Neural crest cell (in vitro differentiated cells): ENCODE results near the gene SRC. TPM values are rescaled to one million over a fixed set of nuclear protein-coding genes. Genes with fewer than 3 reads are reported as not detected.

Experiments used
- DNase-seq: peaks from one replicate; pipeline ENCODE4 v3.0.0; 2021; ENCODE audit warnings: low read depth, mixed read lengths, low spot score
- H3K27ac Mint-ChIP-seq: one replicate; pipeline ENCODE4 v1.8.0; 2021; ENCODE audit warnings: mild to moderate bottlenecking, mixed read lengths; ENCODE audit not compliant: unreplicated experiment
- H3K27me3 Mint-ChIP-seq: 2 replicates; pipeline ENCODE4 v1.8.0; 2021; ENCODE audit warnings: low read depth, mild to moderate bottlenecking, mixed read lengths
- H3K36me3 Mint-ChIP-seq: 2 replicates; pipeline ENCODE4 v1.8.0; 2021; ENCODE audit warnings: low read depth, mild to moderate bottlenecking, mixed read lengths
- H3K4me1 Mint-ChIP-seq: 2 replicates; pipeline ENCODE4 v1.8.0; 2021; ENCODE audit warnings: mixed read lengths
- H3K4me3 Mint-ChIP-seq: one replicate; pipeline ENCODE4 v1.8.0; 2021; ENCODE audit warnings: mild to moderate bottlenecking, mixed read lengths
- H3K9me3 Mint-ChIP-seq: 2 replicates; pipeline ENCODE4 v1.8.0; 2021; ENCODE audit warnings: mixed read lengths
- CTCF ChIP-seq: fragments of 200-600 bp; sonication (generic); conservative IDR thresholded peaks from 2 replicates; pipeline ENCODE4 v1.5.0; 2021; ENCODE audit warnings: antibody characterized with exemption, mild to moderate bottlenecking
- total RNA-seq: library from RNA; stranded (reverse); gene quantifications from 2 replicates; pipeline ENCODE4 v1.2.1, GENCODE V29; 2021

SRC gene
- total RNA-seq, 1 donor from 2014 or later: 58.6 TPM

GRCh38 chr20:37347347-37347823 is 1.4 kb downstream of the SRC start:
- peaks cover 66% of the 10 kb centered on the region for H3K4me1 Mint-ChIP-seq
- no peak for TF ChIP-seq CTCF
- no peaks in the 10 kb centered on the region for H3K9me3 Mint-ChIP-seq
- no peak for DNase-seq
- no peak overlapping the region for H3K27ac Mint-ChIP-seq
- H3K27me3 Mint-ChIP-seq: no peaks in the 10 kb centered on the region
- H3K36me3 Mint-ChIP-seq: no peaks in the 10 kb centered on the region
- H3K4me3 Mint-ChIP-seq: peak overlapping the region; percentile 84

DNA sequence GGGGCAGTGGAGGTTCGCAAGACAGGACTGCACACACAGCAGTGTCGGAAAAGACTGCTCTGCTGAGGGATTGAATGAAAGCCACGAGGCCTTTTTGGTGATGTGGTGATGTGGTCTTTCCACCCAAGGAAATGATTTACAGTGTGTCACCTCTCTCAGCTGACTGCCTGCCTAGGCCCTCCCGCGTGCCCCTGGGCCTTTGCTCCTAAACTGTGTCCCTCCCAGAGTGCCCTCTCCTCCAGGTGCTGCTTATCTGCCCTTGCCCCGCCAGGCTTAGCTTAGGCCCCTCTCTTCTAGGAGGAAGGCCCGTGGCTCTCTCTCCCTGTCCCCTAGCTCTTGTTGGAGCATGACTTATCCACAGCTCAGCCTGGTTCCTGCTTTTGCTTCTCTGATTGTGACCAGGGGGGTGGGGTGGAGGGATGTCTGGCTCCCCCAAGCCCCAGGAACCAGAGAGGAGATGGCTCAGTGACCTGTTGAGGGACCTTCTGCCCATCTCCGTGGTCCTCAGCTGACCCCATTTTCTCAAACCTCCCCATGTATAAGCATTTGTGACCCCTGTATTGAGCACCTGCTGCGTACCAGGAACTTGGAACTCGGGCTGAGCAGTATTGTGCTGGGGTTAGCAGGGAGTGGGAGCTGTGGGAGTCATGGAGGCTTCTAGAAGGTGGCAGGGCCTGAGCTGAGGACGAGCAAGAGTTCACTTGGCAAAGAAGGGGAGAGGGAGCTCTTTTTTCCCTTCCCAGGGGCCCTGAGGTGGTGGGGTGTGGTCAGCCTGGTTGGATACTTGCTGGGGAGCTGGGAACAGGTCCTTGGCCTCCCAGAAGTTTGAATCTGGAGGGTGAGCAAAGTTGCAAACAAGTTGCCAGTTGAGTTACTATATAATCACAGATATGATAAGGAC is 2.2 kb downstream of the SRC start:
- Mint-ChIP-seq H3K4me1 (peaks cover 70% of the 10 kb centered on the region), H3K4me3 (peak overlapping the region; percentile 84), H3K27me3 (no peaks in the 10 kb centered on the region), H3K27ac (peak overlapping the region; percentile 79), H3K36me3 (no peaks in the 10 kb centered on the region), H3K9me3 (no peaks in the 10 kb centered on the region)
- no peak for DNase-seq
- TF ChIP-seq CTCF: no peak

- Mint-ChIP-seq H3K4me3 (peak overlapping the region; percentile 84), H3K36me3 (no peaks in the 10 kb centered on the region), H3K9me3 (no peaks in the 10 kb centered on the region), H3K4me1 (peaks cover 62% of the 10 kb centered on the region), H3K27ac (peak overlapping the region; percentile 84), H3K27me3 (no peaks in the 10 kb centered on the region)
- no peak for DNase-seq
- no peak for TF ChIP-seq CTCF
Measured at GRCh38 chr20:37348792-37349516, 3.0 kb downstream of the SRC start.

- DNase-seq: no peak
- no peaks in the 10 kb centered on the region for H3K36me3 Mint-ChIP-seq
- H3K4me1 Mint-ChIP-seq: peaks cover 53% of the 10 kb centered on the region
- H3K4me3 Mint-ChIP-seq: peak overlapping the region; percentile 84
- H3K27me3 Mint-ChIP-seq: no peaks in the 10 kb centered on the region
- H3K9me3 Mint-ChIP-seq: no peaks in the 10 kb centered on the region
- TF ChIP-seq CTCF: no peak
- H3K27ac Mint-ChIP-seq: peak overlapping the region; percentile 84
Measured at GRCh38 chr20:37349517-37350491, 3.9 kb downstream of the SRC start.
